MM.1S (cell line): ENCODE data around the gene PRR33.

Source experiments
- CTCF ChIP-seq: fragments of 300-600 bp; sonication (generic); IDR thresholded peaks from 2 replicates; pipeline ENCODE4 v1.5.1; 2016; ENCODE audit warnings: antibody characterized with exemption, low read length, mixed read lengths
- EZH2 ChIP-seq: fragments of 300-600 bp; sonication (generic); optimal IDR thresholded peaks from 2 replicates; pipeline ENCODE3; 2017; ENCODE audit warnings: low read depth, mild to moderate bottlenecking, antibody characterized with exemption, low read length, mixed read lengths

GRCh38 chr11:1883346-1884302, 8.1 kb downstream of the PRR33 start:
- no peak for TF ChIP-seq CTCF
- TF ChIP-seq EZH2: no peak
